GM23338 (cell line): Measurements from ENCODE around the gene GPA33.

ENCODE experiments used
- CTCF ChIP-seq, 2 experiments: fragments of 200-600 bp in 1 of 2; sonication (generic) in 1 of 2; conservative IDR thresholded peaks; 2 replicates each; pipeline versions ENCODE4 v1.5.1 to v1.6.1; 2016 to 2017; ENCODE audit warnings: antibody characterized with exemption in 2 of 2, low read depth in 2 of 2, mild to moderate bottlenecking in 2 of 2, moderate library complexity in 1 of 2
- EZH2phosphoT487 ChIP-seq: fragments of 200-600 bp; sonication (generic); IDR thresholded peaks from one replicate; pipeline ENCODE4 v1.8.1; 2018; ENCODE audit warnings: antibody characterized with exemption; ENCODE audit not compliant: unreplicated experiment
- POLR2AphosphoS5 ChIP-seq: IDR thresholded peaks from 2 replicates; pipeline ENCODE4 v1.6.1; 2016; ENCODE audit warnings: antibody characterized with exemption, low read depth

DNA sequence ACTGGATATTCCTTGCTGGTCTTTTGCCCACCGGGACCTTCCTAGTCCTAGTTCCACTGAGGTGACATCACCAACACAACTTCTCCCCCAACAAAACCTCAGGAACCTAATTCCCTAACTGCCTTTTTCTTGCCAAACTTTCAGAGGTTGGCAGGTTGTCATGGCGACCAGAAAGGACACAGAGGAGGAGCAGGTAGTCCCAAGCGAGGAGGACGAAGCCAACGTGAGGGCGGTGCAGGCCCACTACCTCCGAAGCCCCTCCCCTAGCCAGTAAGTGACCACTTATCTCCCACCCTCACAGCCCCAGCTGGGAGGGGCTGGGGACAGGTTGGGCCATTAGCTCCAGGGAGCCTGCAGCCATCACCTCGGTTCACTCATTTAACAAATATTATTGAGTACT, 4.5 kb upstream of the GPA33 start:
- TF ChIP-seq CTCF (conservative IDR thresholded peaks at IDR 0.05; ENCODE audit: low read depth in 2 of 2) (no peak), POLR2AphosphoS5 (no peak), EZH2phosphoT487 (no peak)
